ENCODE results near the gene ELFN2. TPM values are rescaled to one million over a fixed set of nuclear protein-coding genes. Genes with fewer than 3 reads are reported as not detected.

The ELFN2 gene
- total RNA-seq, 2 donors from 2014 or later: 2.8 to 4.3 TPM

- H3K27ac ChIP-seq: no peak overlapping the region
- no peak overlapping the region for H3K4me3 ChIP-seq
- intact Hi-C loops (cut with DNase I): no loop called here
- no peak for TF ChIP-seq CTCF (IDR thresholded peaks at IDR 0.05)
- TF ChIP-seq POLR2AphosphoS5 (IDR thresholded peaks at IDR 0.05): no peak
- TF ChIP-seq POLR2A (IDR thresholded peaks at IDR 0.05): no peak
- 89% methylated on average over 4 of the region's 4 CpGs for WGBS
- no peaks in the 10 kb centered on the region for H3K4me1 ChIP-seq (replicated peaks)
- no peak for DNase-seq (ENCODE audit: low spot score)
- H3K36me3 ChIP-seq: no peaks in the 10 kb centered on the region
- no peaks in the 10 kb centered on the region for H3K9me3 ChIP-seq
- no peaks in the 10 kb centered on the region for H3K27me3 ChIP-seq (replicated peaks; ENCODE audit: insufficient read depth)
Observed at GRCh38 chr22:37413546-37413945, 13.7 kb downstream of the ELFN2 start.

GRCh38 chr22:37412495-37413250 is 14.6 kb downstream of the ELFN2 start:
- H3K9me3 ChIP-seq: no peaks in the 10 kb centered on the region
- intact Hi-C loops (cut with DNase I): no loop called here
- no peaks in the 10 kb centered on the region for H3K36me3 ChIP-seq
- 85% methylated on average over 16 of the region's 16 CpGs for WGBS
- H3K4me3 ChIP-seq: no peak overlapping the region
- H3K27me3 ChIP-seq (replicated peaks; ENCODE audit: insufficient read depth): no peaks in the 10 kb centered on the region
- no peaks in the 10 kb centered on the region for H3K4me1 ChIP-seq (replicated peaks)
- no peak for TF ChIP-seq POLR2A (IDR thresholded peaks at IDR 0.05)
- no peak for TF ChIP-seq POLR2AphosphoS5 (IDR thresholded peaks at IDR 0.05)
- no peak for TF ChIP-seq CTCF (IDR thresholded peaks at IDR 0.05)
- DNase-seq (ENCODE audit: low spot score): no peak
- no peak overlapping the region for H3K27ac ChIP-seq

GRCh38 chr22:37411655-37412054 is 15.6 kb downstream of the ELFN2 start:
- no peak overlapping the region for H3K27ac ChIP-seq
- no peak overlapping the region for H3K4me3 ChIP-seq
- TF ChIP-seq POLR2A (IDR thresholded peaks at IDR 0.05): no peak
- no peak for TF ChIP-seq POLR2AphosphoS5 (IDR thresholded peaks at IDR 0.05)
- TF ChIP-seq CTCF (IDR thresholded peaks at IDR 0.05): no peak
- intact Hi-C loops (cut with DNase I): no loop called here
- H3K27me3 ChIP-seq (replicated peaks; ENCODE audit: insufficient read depth): no peaks in the 10 kb centered on the region
- 92% methylated on average over 4 of the region's 4 CpGs for WGBS
- no peaks in the 10 kb centered on the region for H3K9me3 ChIP-seq
- H3K4me1 ChIP-seq (replicated peaks): no peaks in the 10 kb centered on the region
- H3K36me3 ChIP-seq: no peaks in the 10 kb centered on the region
- no peak for DNase-seq (ENCODE audit: low spot score)

- Histone ChIP-seq H3K9me3 (no peaks in the 10 kb centered on the region), H3K36me3 (no peaks in the 10 kb centered on the region), H3K27me3 (replicated peaks; ENCODE audit: insufficient read depth) (no peaks in the 10 kb centered on the region), H3K27ac (no peak overlapping the region), H3K4me1 (replicated peaks) (no peaks in the 10 kb centered on the region), H3K4me3 (no peak overlapping the region)
- intact Hi-C loops (cut with DNase I): no loop called here
- TF ChIP-seq CTCF (IDR thresholded peaks at IDR 0.05): no peak
- DNase-seq (ENCODE audit: low spot score): no peak
- whole genome bisulfite sequencing: 77% methylated on average over 28 of the region's 32 CpGs
Observed at GRCh38 chr22:37410174-37411055, 16.9 kb downstream of the ELFN2 start.

Measured in prostate gland (tissue), 2 donors.